Measurements from ENCODE around the gene PDGFB. TPM values are rescaled to one million over a fixed set of nuclear protein-coding genes. Genes with fewer than 3 reads are reported as not detected.

Gene PDGFB
- total and polyA plus RNA-seq, 9 of the 15 experiments (the other 6 are each of a cell fraction or from before 2014, with no cell fraction given), result 0.07 to 4.0 (median 0.48) TPM; not detected in 1

DNA sequence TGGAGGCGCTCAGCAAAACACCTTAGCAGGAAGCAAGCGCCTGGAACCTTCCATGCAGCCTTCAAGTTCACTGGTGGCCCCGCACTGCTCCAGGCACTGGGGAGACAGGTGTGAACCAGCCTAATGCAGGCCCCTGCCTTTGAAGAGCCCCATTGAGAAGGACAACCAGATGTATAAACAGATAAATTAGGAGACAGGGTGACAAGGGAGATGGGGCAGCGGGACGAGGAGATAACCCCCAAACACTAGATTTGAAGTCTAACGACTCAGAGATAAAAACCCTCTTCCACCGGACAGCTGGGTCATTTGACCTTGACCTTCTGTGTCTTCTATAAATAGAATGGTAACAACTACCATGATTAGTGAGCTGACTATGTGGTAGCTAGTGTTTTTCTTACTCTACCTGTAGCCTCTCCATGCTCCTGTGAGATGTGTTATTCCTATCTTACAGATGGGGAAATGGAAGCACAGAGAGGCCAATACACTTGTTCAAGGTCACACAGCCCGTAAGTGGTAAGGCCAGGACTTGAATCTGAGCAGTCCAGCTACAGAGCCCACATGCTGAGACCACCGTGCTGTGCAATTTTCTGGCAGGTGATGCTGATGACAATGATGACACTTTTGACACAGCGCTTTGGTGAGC lies 2.0 kb upstream of the PDGFB start (continued):
- TF ChIP-seq MAFF (IDR thresholded peaks at IDR 0.05; ENCODE audit: low read length) (no peak), KLF1 (tag; IDR thresholded peaks at IDR 0.05) (no peak), XRCC4 (IDR thresholded peaks at IDR 0.05; ENCODE audit: extremely low read depth, insufficient read depth, insufficient read length) (no peak), SIX5 (IDR thresholded peaks at IDR 0.05; ENCODE audit: borderline replicate concordance in 1 of 2, insufficient read depth in 1 of 2, low read depth in 1 of 2, low read length in 2 of 2) (no peak), BMI1 (IDR thresholded peaks at IDR 0.05; ENCODE audit: low read length) (no peak), HDAC2 (IDR thresholded peaks at IDR 0.05) (peak; percentile 83; the same call in 1 of the 2 replicates), TRIM24 (IDR thresholded peaks at IDR 0.05) (peak in 1 of 2 experiments; percentile 27; a peak in 1 of 4 replicates), ADNP (tag; IDR thresholded peaks at IDR 0.05) (peak; percentile 96), POLR2B (IDR thresholded peaks at IDR 0.05; ENCODE audit: low read depth, partially characterized antibody) (no peak), CEBPG (CRISPR knock-in tag; IDR thresholded peaks at IDR 0.05) (no peak), CEBPG (tag; conservative IDR thresholded peaks at IDR 0.05 in 1 of 2, IDR thresholded peaks at IDR 0.05 in 1 of 2) (no peak), RBM34 (IDR thresholded peaks at IDR 0.05; ENCODE audit: borderline replicate concordance, insufficient read depth, low read length) (no peak), HNRNPUL1 (IDR thresholded peaks at IDR 0.05; ENCODE audit: low read length) (no peak), MTF1 (CRISPR knock-in tag; IDR thresholded peaks at IDR 0.05; ENCODE audit: borderline replicate concordance) (no peak), SAP30 (IDR thresholded peaks at IDR 0.05; ENCODE audit: borderline replicate concordance, insufficient read depth, low read depth, low read length, poor library complexity, severe bottlenecking) (no peak), MCM5 (IDR thresholded peaks at IDR 0.05; ENCODE audit: low read depth) (no peak), THRAP3 (IDR thresholded peaks at IDR 0.05; ENCODE audit: borderline replicate concordance) (no peak), SETDB1 (IDR thresholded peaks at IDR 0.05; ENCODE audit: low read length) (no peak)
- TF ChIP-seq, protein P1, sequence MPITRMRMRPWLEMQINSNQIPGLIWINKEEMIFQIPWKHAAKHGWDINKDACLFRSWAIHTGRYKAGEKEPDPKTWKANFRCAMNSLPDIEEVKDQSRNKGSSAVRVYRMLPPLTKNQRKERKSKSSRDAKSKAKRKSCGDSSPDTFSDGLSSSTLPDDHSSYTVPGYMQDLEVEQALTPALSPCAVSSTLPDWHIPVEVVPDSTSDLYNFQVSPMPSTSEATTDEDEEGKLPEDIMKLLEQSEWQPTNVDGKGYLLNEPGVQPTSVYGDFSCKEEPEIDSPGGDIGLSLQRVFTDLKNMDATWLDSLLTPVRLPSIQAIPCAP (CRISPR knock-in tag; IDR thresholded peaks at IDR 0.05; ENCODE audit: borderline replicate concordance), result no peak
- TF ChIP-seq, protein P2, sequence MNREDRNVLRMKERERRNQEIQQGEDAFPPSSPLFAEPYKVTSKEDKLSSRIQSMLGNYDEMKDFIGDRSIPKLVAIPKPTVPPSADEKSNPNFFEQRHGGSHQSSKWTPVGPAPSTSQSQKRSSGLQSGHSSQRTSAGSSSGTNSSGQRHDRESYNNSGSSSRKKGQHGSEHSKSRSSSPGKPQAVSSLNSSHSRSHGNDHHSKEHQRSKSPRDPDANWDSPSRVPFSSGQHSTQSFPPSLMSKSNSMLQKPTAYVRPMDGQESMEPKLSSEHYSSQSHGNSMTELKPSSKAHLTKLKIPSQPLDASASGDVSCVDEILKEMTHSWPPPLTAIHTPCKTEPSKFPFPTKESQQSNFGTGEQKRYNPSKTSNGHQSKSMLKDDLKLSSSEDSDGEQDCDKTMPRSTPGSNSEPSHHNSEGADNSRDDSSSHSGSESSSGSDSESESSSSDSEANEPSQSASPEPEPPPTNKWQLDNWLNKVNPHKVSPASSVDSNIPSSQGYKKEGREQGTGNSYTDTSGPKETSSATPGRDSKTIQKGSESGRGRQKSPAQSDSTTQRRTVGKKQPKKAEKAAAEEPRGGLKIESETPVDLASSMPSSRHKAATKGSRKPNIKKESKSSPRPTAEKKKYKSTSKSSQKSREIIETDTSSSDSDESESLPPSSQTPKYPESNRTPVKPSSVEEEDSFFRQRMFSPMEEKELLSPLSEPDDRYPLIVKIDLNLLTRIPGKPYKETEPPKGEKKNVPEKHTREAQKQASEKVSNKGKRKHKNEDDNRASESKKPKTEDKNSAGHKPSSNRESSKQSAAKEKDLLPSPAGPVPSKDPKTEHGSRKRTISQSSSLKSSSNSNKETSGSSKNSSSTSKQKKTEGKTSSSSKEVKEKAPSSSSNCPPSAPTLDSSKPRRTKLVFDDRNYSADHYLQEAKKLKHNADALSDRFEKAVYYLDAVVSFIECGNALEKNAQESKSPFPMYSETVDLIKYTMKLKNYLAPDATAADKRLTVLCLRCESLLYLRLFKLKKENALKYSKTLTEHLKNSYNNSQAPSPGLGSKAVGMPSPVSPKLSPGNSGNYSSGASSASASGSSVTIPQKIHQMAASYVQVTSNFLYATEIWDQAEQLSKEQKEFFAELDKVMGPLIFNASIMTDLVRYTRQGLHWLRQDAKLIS (CRISPR knock-in tag; IDR thresholded peaks at IDR 0.05), result no peak
- TF ChIP-seq, protein P3, sequence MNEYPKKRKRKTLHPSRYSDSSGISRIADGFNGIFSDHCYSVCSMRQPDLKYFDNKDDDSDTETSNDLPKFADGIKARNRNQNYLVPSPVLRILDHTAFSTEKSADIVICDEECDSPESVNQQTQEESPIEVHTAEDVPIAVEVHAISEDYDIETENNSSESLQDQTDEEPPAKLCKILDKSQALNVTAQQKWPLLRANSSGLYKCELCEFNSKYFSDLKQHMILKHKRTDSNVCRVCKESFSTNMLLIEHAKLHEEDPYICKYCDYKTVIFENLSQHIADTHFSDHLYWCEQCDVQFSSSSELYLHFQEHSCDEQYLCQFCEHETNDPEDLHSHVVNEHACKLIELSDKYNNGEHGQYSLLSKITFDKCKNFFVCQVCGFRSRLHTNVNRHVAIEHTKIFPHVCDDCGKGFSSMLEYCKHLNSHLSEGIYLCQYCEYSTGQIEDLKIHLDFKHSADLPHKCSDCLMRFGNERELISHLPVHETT (CRISPR knock-in tag; conservative IDR thresholded peaks at IDR 0.05 in 1 of 2, IDR thresholded peaks at IDR 0.05 in 1 of 2), result no peak

All from K562 (cell line).